Measurements from ENCODE around the gene EXOC1.

GRCh38 chr4:55947254-55947882, 93.9 kb downstream of the EXOC1 start:
- TF ChIP-seq, protein P1, sequence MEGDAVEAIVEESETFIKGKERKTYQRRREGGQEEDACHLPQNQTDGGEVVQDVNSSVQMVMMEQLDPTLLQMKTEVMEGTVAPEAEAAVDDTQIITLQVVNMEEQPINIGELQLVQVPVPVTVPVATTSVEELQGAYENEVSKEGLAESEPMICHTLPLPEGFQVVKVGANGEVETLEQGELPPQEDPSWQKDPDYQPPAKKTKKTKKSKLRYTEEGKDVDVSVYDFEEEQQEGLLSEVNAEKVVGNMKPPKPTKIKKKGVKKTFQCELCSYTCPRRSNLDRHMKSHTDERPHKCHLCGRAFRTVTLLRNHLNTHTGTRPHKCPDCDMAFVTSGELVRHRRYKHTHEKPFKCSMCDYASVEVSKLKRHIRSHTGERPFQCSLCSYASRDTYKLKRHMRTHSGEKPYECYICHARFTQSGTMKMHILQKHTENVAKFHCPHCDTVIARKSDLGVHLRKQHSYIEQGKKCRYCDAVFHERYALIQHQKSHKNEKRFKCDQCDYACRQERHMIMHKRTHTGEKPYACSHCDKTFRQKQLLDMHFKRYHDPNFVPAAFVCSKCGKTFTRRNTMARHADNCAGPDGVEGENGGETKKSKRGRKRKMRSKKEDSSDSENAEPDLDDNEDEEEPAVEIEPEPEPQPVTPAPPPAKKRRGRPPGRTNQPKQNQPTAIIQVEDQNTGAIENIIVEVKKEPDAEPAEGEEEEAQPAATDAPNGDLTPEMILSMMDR (IDR thresholded peaks at IDR 0.05; ENCODE audit: low read depth, low read length, poor library complexity, severe bottlenecking), result no peak
- TF ChIP-seq EZH2phosphoT487 (IDR thresholded peaks at IDR 0.05; ENCODE audit: borderline replicate concordance, low read length), result no peak
